ENCODE results near the gene NCKAP5.

The NCKAP5 gene

GRCh38 chr2:133453032-133453431 lies 115.2 kb downstream of the NCKAP5 start:
- DNase-seq: no peak

- no peak for DNase-seq
Measured at GRCh38 chr2:133452583-133452982, 115.7 kb downstream of the NCKAP5 start.

GRCh38 chr2:133452146-133452545 lies 116.1 kb downstream of the NCKAP5 start:
- no peak for DNase-seq

GRCh38 chr2:133448195-133448594 lies 120.1 kb downstream of the NCKAP5 start:
- DNase-seq: no peak

GRCh38 chr2:133447303-133447702 lies 121.0 kb downstream of the NCKAP5 start:
- DNase-seq: no peak

- DNase-seq: no peak
Measured at GRCh38 chr2:133444465-133444864, 123.8 kb downstream of the NCKAP5 start.

GRCh38 chr2:133442393-133442792 lies 125.9 kb downstream of the NCKAP5 start:
- no peak for DNase-seq

GRCh38 chr2:133439565-133439920 lies 128.7 kb downstream of the NCKAP5 start:
- no peak for DNase-seq

- DNase-seq: no peak
Measured at GRCh38 chr2:133438848-133439564, 129.3 kb downstream of the NCKAP5 start.

GRCh38 chr2:133438026-133438425 lies 130.2 kb downstream of the NCKAP5 start:
- no peak for DNase-seq

GRCh38 chr2:133437492-133437891 lies 130.8 kb downstream of the NCKAP5 start:
- no peak for DNase-seq

GRCh38 chr2:133434959-133435668 lies 133.1 kb downstream of the NCKAP5 start:
- no peak for DNase-seq

GRCh38 chr2:133433455-133434451 lies 134.5 kb downstream of the NCKAP5 start:
- no peak for DNase-seq

GRCh38 chr2:133432778-133433177 lies 135.5 kb downstream of the NCKAP5 start:
- DNase-seq: no peak

- DNase-seq: no peak
Measured at GRCh38 chr2:133431289-133431688, 137.0 kb downstream of the NCKAP5 start.

GRCh38 chr2:133426791-133427190 lies 141.5 kb downstream of the NCKAP5 start:
- no peak for DNase-seq

GRCh38 chr2:133425612-133426011 lies 142.7 kb downstream of the NCKAP5 start:
- DNase-seq: no peak

- no peak for DNase-seq
Measured at GRCh38 chr2:133424876-133425275, 143.4 kb downstream of the NCKAP5 start.

- no peak for DNase-seq
Measured at GRCh38 chr2:133422931-133423351, 145.3 kb downstream of the NCKAP5 start.

- DNase-seq: no peak
Measured at GRCh38 chr2:133421516-133422324, 146.5 kb downstream of the NCKAP5 start.

GRCh38 chr2:133420788-133421187 lies 147.5 kb downstream of the NCKAP5 start:
- DNase-seq: no peak

- DNase-seq: no peak
Measured at GRCh38 chr2:133418671-133419070, 149.6 kb downstream of the NCKAP5 start.

Data from hippocampal formation (tissue), 2 donors.